GM23338 (cell line): Measurements from ENCODE around the gene ARSB. TPM values are rescaled to one million over a fixed set of nuclear protein-coding genes. Genes with fewer than 3 reads are reported as not detected.

ENCODE experiments used
- ATAC-seq: fragments of 200-7000 bp; cut with Tn5 transposase; 3 replicates; pipeline ENCODE4 v1.9.1; 2020
- DNase-seq: peaks from one replicate; pipeline ENCODE4 v3.0.0-alpha.2; 2015; ENCODE audit warnings: low spot score
- H2AFZ ChIP-seq: fragments of 200-600 bp; sonication (generic); 2 replicates; pipeline ENCODE4 v1.8.0; 2016; ENCODE audit warnings: antibody characterized with exemption, mild to moderate bottlenecking, moderate library complexity
- H3F3A ChIP-seq: fragments of 200-600 bp; sonication (generic); replicated peaks from 2 replicates; pipeline ENCODE4 v1.8.0; 2017; ENCODE audit warnings: antibody characterized with exemption, mixed run types, low read depth
- H3K27ac ChIP-seq: fragments of 200-600 bp; sonication (generic); 2 replicates; pipeline ENCODE4 v1.6.1; 2016; ENCODE audit warnings: low read depth
- H3K27me3 ChIP-seq: fragments of 200-600 bp; sonication (generic); 2 replicates; pipeline ENCODE4 v1.8.0; 2016; ENCODE audit warnings: mild to moderate bottlenecking, mixed run types, moderate library complexity; ENCODE audit not compliant: insufficient read depth
- H3K36me3 ChIP-seq: fragments of 200-600 bp; sonication (generic); 2 replicates; pipeline ENCODE4 v1.8.0; 2016; ENCODE audit warnings: mild to moderate bottlenecking; ENCODE audit not compliant: insufficient read depth
- H3K4me1 ChIP-seq: fragments of 200-600 bp; sonication (generic); 2 replicates; pipeline ENCODE4 v1.8.0; 2016; ENCODE audit warnings: mild to moderate bottlenecking, moderate library complexity; ENCODE audit not compliant: insufficient read depth
- H3K4me2 ChIP-seq: fragments of 200-600 bp; sonication (generic); 2 replicates; pipeline ENCODE4 v1.7.1; 2017; ENCODE audit warnings: mixed run types
- H3K4me3 ChIP-seq: fragments of 200-600 bp; sonication (generic); 2 replicates; pipeline ENCODE4 v1.6.1; 2016; ENCODE audit warnings: mixed run types
- H3K79me2 ChIP-seq: fragments of 200-600 bp; sonication (generic); replicated peaks from 2 replicates; pipeline ENCODE4 v1.8.0; 2017; ENCODE audit warnings: mild to moderate bottlenecking; ENCODE audit not compliant: insufficient read depth
- H3K9me2 ChIP-seq: fragments of 200-600 bp; sonication (generic); 2 replicates; pipeline ENCODE4 v1.8.0; 2017; ENCODE audit not compliant: insufficient read depth
- H4K20me1 ChIP-seq: fragments of 200-600 bp; sonication (generic); replicated peaks from 2 replicates; pipeline ENCODE4 v1.8.0; 2017; ENCODE audit warnings: mild to moderate bottlenecking; ENCODE audit not compliant: insufficient read depth
- H3K27ac Mint-ChIP-seq: 2 replicates; pipeline ENCODE4 v1.8.0; 2020; ENCODE audit warnings: inconsistent platforms, mild to moderate bottlenecking, moderate library complexity, mixed read lengths
- H3K27me3 Mint-ChIP-seq: 3 replicates; pipeline ENCODE4 v1.8.0; 2022; ENCODE audit warnings: low read depth, mild to moderate bottlenecking, moderate library complexity, mixed read lengths, inconsistent platforms; ENCODE audit not compliant: insufficient read depth, poor library complexity
- H3K36me3 Mint-ChIP-seq: 3 replicates; pipeline ENCODE4 v1.8.0; 2021; ENCODE audit warnings: low read depth, mild to moderate bottlenecking, inconsistent platforms, moderate library complexity, mixed read lengths
- H3K4me1 Mint-ChIP-seq: 3 replicates; pipeline ENCODE4 v1.8.0; 2020; ENCODE audit warnings: mild to moderate bottlenecking, inconsistent platforms, mixed read lengths
- H3K4me3 Mint-ChIP-seq: 3 replicates; pipeline ENCODE4 v1.8.0; 2021; ENCODE audit warnings: moderate library complexity, mild to moderate bottlenecking, inconsistent platforms, mixed read lengths
- H3K9me3 Mint-ChIP-seq: 3 replicates; pipeline ENCODE4 v1.8.0; 2020; ENCODE audit warnings: moderate library complexity, mild to moderate bottlenecking, inconsistent platforms, mixed read lengths
- CREB1 ChIP-seq: fragments of 250-450 bp; sonication (Bioruptor Pico); IDR thresholded peaks from 2 replicates; pipeline ENCODE4 v1.5.0; 2020; ENCODE audit warnings: low read depth, mild to moderate bottlenecking, moderate library complexity
- EZH2 ChIP-seq: fragments of 200-600 bp; sonication (generic); IDR thresholded peaks from one replicate; pipeline ENCODE4 v1.8.0; 2017; ENCODE audit warnings: antibody characterized with exemption, mild to moderate bottlenecking, low read depth; ENCODE audit not compliant: unreplicated experiment
- EZH2phosphoT487 ChIP-seq: fragments of 200-600 bp; sonication (generic); IDR thresholded peaks from one replicate; pipeline ENCODE4 v1.8.1; 2018; ENCODE audit warnings: antibody characterized with exemption; ENCODE audit not compliant: unreplicated experiment
- JUNB ChIP-seq: IDR thresholded peaks from one replicate; pipeline ENCODE4 v1.6.1; 2016; ENCODE audit warnings: antibody characterized with exemption; ENCODE audit not compliant: unreplicated experiment
- NANOG ChIP-seq: IDR thresholded peaks from 2 replicates; pipeline ENCODE4 v1.6.1; 2016; ENCODE audit warnings: antibody characterized with exemption, borderline replicate concordance
- POLR2AphosphoS5 ChIP-seq: IDR thresholded peaks from 2 replicates; pipeline ENCODE4 v1.6.1; 2016; ENCODE audit warnings: antibody characterized with exemption, low read depth
- STAT1 ChIP-seq: IDR thresholded peaks from one replicate; pipeline ENCODE4 v1.6.1; 2016; ENCODE audit warnings: antibody characterized with exemption; ENCODE audit not compliant: unreplicated experiment
- ZNF462 ChIP-seq: fragments of 250-450 bp; sonication (Bioruptor Pico); IDR thresholded peaks from 2 replicates; pipeline ENCODE4 v1.5.0; 2020; ENCODE audit warnings: mild to moderate bottlenecking, moderate library complexity
- polyA plus RNA-seq: library from polyadenylated mRNA; unstranded; fragments of >200 nt; fragmentation: Nextera tagmentation; extraction: Ambion mirVana; gene quantifications from 2 replicates; pipeline ENCODE4 v1.2.1, GENCODE V29; 2016
- total RNA-seq: library from RNA; depleted of rRNA; stranded (reverse); fragments of >200 nt; shearing (Covaris generic); gene quantifications from 2 replicates; pipeline ENCODE4 v1.2.3, GENCODE V29; 2014
- TF ChIP-seq, protein P1 (sequence below), 2 experiments: fragments of 200-600 bp in 1 of 2; sonication (generic) in 1 of 2; conservative IDR thresholded peaks; 2 replicates each; pipeline versions ENCODE4 v1.5.1 to v1.6.1; 2016 to 2017; ENCODE audit warnings: antibody characterized with exemption in 2 of 2, low read depth in 2 of 2, mild to moderate bottlenecking in 2 of 2, moderate library complexity in 1 of 2

Gene ARSB
- total and polyA plus RNA-seq, 2 experiments from 2014 or later = 7.4 to 24.6 TPM

DNA sequence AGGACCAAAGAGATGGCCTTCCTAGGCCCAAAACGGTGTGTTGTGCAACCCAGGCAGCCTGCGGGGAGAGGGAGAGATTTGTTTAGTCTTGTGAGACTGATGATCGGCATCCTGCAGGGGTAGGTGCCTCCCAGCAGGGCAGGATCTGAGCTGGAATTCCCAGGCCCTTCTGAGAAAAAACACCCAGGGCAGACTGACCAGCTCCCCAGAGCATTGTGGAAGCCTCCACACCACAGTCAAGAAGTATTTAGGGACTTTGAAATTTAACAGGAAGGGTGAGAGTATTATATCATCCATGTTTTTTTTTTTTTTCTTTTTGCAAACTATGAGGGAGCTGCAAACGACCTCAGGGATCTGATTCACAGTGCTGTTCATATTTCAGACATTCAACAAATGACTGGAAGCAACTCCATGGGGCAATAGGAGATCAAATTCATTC is 232.0 kb downstream of the ARSB start (continued):
- no peak for TF ChIP-seq ZNF462 (CRISPR knock-in tag)
- no peak for TF ChIP-seq NANOG
- no peak for TF ChIP-seq EZH2
- TF ChIP-seq POLR2AphosphoS5 = no peak
- no peak for TF ChIP-seq STAT1
- TF ChIP-seq JUNB = no peak
- no peak for TF ChIP-seq CREB1 (CRISPR knock-in tag)

GRCh38 chr5:78751872-78752271 is 233.2 kb downstream of the ARSB start:
- Mint-ChIP-seq H3K27ac (no peak overlapping the region), H3K4me1 (peaks cover 9% of the 10 kb centered on the region), H3K4me3 (no peak overlapping the region), H3K9me3 (no peaks in the 10 kb centered on the region), H3K36me3 (no peaks in the 10 kb centered on the region), H3K27me3 (no peaks in the 10 kb centered on the region)
- no peak for ATAC-seq
- H3F3A ChIP-seq = no peaks in the 10 kb centered on the region
- no peak for DNase-seq
- H3K27ac ChIP-seq = no peak overlapping the region
- H3K9me2 ChIP-seq = peaks cover 3% of the 10 kb centered on the region
- H3K79me2 ChIP-seq = no peaks in the 10 kb centered on the region
- H3K36me3 ChIP-seq = no peaks in the 10 kb centered on the region
- peaks cover 6% of the 10 kb centered on the region for H3K4me1 ChIP-seq
- no peaks in the 10 kb centered on the region for H3K27me3 ChIP-seq
- H3K4me3 ChIP-seq = no peak overlapping the region
- H3K4me2 ChIP-seq = no peak overlapping the region
- no peaks in the 10 kb centered on the region for H4K20me1 ChIP-seq
- H2AFZ ChIP-seq = no peak overlapping the region
- TF ChIP-seq, protein P1, sequence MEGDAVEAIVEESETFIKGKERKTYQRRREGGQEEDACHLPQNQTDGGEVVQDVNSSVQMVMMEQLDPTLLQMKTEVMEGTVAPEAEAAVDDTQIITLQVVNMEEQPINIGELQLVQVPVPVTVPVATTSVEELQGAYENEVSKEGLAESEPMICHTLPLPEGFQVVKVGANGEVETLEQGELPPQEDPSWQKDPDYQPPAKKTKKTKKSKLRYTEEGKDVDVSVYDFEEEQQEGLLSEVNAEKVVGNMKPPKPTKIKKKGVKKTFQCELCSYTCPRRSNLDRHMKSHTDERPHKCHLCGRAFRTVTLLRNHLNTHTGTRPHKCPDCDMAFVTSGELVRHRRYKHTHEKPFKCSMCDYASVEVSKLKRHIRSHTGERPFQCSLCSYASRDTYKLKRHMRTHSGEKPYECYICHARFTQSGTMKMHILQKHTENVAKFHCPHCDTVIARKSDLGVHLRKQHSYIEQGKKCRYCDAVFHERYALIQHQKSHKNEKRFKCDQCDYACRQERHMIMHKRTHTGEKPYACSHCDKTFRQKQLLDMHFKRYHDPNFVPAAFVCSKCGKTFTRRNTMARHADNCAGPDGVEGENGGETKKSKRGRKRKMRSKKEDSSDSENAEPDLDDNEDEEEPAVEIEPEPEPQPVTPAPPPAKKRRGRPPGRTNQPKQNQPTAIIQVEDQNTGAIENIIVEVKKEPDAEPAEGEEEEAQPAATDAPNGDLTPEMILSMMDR (conservative IDR thresholded peaks at IDR 0.05; ENCODE audit: low read depth in 2 of 2) = no peak
- no peak for TF ChIP-seq ZNF462 (CRISPR knock-in tag)
- no peak for TF ChIP-seq NANOG
- no peak for TF ChIP-seq EZH2phosphoT487
